Heart left ventricle (tissue), 16 donors: ENCODE results near the gene KRIT1. TPM values are rescaled to one million over a fixed set of nuclear protein-coding genes. Genes with fewer than 3 reads are reported as not detected.
"Not testable (repeated sequence)": the region's sequence is repeated elsewhere in the genome, so short reads cannot be mapped to it uniquely, and the experiment has no call there.

ENCODE experiments used
- ATAC-seq, 4 donors: fragments of 200-7000 bp; cut with Tn5 transposase; one replicate each; pipeline ENCODE4 v1.9.1; 2020 to 2022; ENCODE audit warnings: moderate library complexity in 4 of 4, mild to moderate bottlenecking in 3 of 4, moderate number of reproducible peaks in 1 of 4
- DNase-seq, 5 donors: peaks; one replicate each; pipeline ENCODE4 v3.0.0-alpha.2; 2020
- H3K27ac ChIP-seq, 12 donors: fragments of 200-600 bp; sonication (generic) in 4 of 12; one replicate each; pipeline versions ENCODE4 v1.5.0 to v1.8.0; 2016 to 2022; ENCODE audit warnings: mild to moderate bottlenecking in 2 of 12
- H3K27me3 ChIP-seq, 9 donors: fragments of 200-600 bp; sonication (generic) in 2 of 9; one replicate each; pipeline versions ENCODE4 v1.5.1 to v1.8.0; 2016 to 2022; ENCODE audit warnings: mild to moderate bottlenecking in 3 of 9
- H3K36me3 ChIP-seq, 9 donors: fragments of 200-600 bp; sonication (generic) in 2 of 9; one replicate each; pipeline versions ENCODE4 v1.5.0 to v1.8.0; 2018 to 2022; ENCODE audit warnings: mild to moderate bottlenecking in 2 of 9
- H3K4me1 ChIP-seq, 12 donors: fragments of 200-600 bp; sonication (generic) in 4 of 12; one replicate each; pipeline versions ENCODE4 v1.5.0 to v1.8.0; 2016 to 2022; ENCODE audit warnings: mild to moderate bottlenecking in 3 of 12
- H3K4me3 ChIP-seq, 12 donors: fragments of 200-600 bp; sonication (generic) in 4 of 12; one replicate each; pipeline versions ENCODE4 v1.5.0 to v1.8.0; 2017 to 2022; ENCODE audit warnings: mild to moderate bottlenecking in 9 of 12, moderate library complexity in 4 of 12
- H3K9me3 ChIP-seq, 12 donors: fragments of 200-600 bp; sonication (generic) in 4 of 12; one replicate each; pipeline versions ENCODE4 v1.5.0 to v1.8.0; 2016 to 2022; ENCODE audit warnings: mild to moderate bottlenecking in 1 of 12
- CTCF ChIP-seq, 12 donors: fragments of 200-600 bp; sonication (generic) in 4 of 12; IDR thresholded peaks; one replicate each; pipeline versions ENCODE4 v1.5.0 to v1.8.0; 2018 to 2022; ENCODE audit warnings: antibody characterized with exemption in 12 of 12, mild to moderate bottlenecking in 5 of 12
- POLR2A ChIP-seq, 2 donors: fragments of 450-650 bp; IDR thresholded peaks; one replicate each; pipeline ENCODE4 v1.6.1; 2017; ENCODE audit warnings: antibody characterized with exemption in 2 of 2, mild to moderate bottlenecking in 2 of 2, moderate library complexity in 2 of 2
- WGBS, 4 donors: extraction: QIAGEN DNeasy Blood & Tissue Kit in 2 of 4; methylation state at CpG; one replicate each; pipeline versions ENCODE4 v1.1.5 to v1.1.7; 2013 to 2018; 5-methylcytosine and 5-hydroxymethylcytosine counted together
- intact Hi-C, 10 donors: fragments of 100-400 bp; cut with DNase I; formaldehyde crosslinking; loops; one replicate each; pipeline versions ENCODE4 v1.11.1 to v1.14.2; 2022
- polyA plus RNA-seq, 2 donors: library from polyadenylated mRNA; stranded (reverse); fragments of 200-250 nt; gene quantifications; one replicate each; pipeline ENCODE4 v1.2.3, GENCODE V29; 2013
- total RNA-seq, 9 donors: library from RNA; depleted of rRNA in 2 of 9; stranded (reverse); fragments of >200 nt in 2 of 9; fragmentation: NEBNext Ultra II Directional in 3 of 9; extraction: Animal tissue kit (Norgen Biotek cat#: 25700) in 3 of 9; gene quantifications; one replicate each; pipeline versions ENCODE4 v1.1.0 to v1.2.4, GENCODE V29; 2016 to 2023
- donor health status: ischemic (EF 13 %, LVEDD 7.1; RV severe dilation, severe dysfunction).
- donor health status: healthy with polysubstance abuse.
- donor health status: DM: no; HTN: yes; CAD: no.
- donor health status: DM: no; HTN: no; CAD: no.
- donor health status: ischemic (EF 25% LVEDD 6.9; RV normal size, moderate dysfunction).
- donor health status: ischemic (EF 25% LVEDD 5.7; RV mildly dilated, moderate dysfunction).
- donor health status: healthy.
- donor health status: DM: yes; HTN: yes; CAD: no.
- donor health status: ischemic (EF 35%, LVEDD 5.7; RV mildly dilated, moderate dysfunction).
- donor health status: nonischemic (EF 11% LVEDD 7.7; RV severe dilation, severe dysfunction).
- donor health status: DM: yes; HTN: yes; CAD: no.
- donor health status: PGD.
- donor health status: ischemic (EF 29% LVEDD 5.4; RV normal size, mild dysfunction).
- donor health status: nonischemic (EF 23%, LVEDD 6.1; RV moderate dilation, normal function).

KRIT1 gene
- total and polyA plus RNA-seq, 11 donors = 13.0 to 45.0 (median 28.9) TPM

GRCh38 chr7:92259062-92259461 lies 13.3 kb upstream of the KRIT1 start:
- Histone ChIP-seq H3K27me3 (no peaks in the 10 kb centered on the region), H3K4me3 (no peak overlapping the region), H3K27ac (no peak overlapping the region), H3K9me3 (peaks cover 0 to 10% (median 0%) of the 10 kb centered on the region in 12 donors), H3K4me1 (peaks cover 0 to 27% (median 5%) of the 10 kb centered on the region in 12 donors), H3K36me3 (no peaks in the 10 kb centered on the region)
- DNase-seq (no peak), ATAC-seq (peak; percentile 64 to 79 (median 76))
- no peak for TF ChIP-seq CTCF (IDR thresholded peaks at IDR 0.05)
- no peak for TF ChIP-seq POLR2A (IDR thresholded peaks at IDR 0.05)
- intact Hi-C loops = no loop called here
- 45 to 59% (median 58%) methylated on average over 4 of the region's 4 CpGs for WGBS, 4 donors

GRCh38 chr7:92255308-92255707 lies 9.6 kb upstream of the KRIT1 start:
- no peak overlapping the region for H3K4me3 ChIP-seq
- peaks cover 0 to 59% (median 7%) of the 10 kb centered on the region in 12 donors for H3K4me1 ChIP-seq
- intact Hi-C loops = no loop called here

GRCh38 chr7:92254800-92255199 lies 9.1 kb upstream of the KRIT1 start:
- H3K4me3 ChIP-seq, H3K27me3 ChIP-seq, H3K36me3 ChIP-seq, DNase-seq, ATAC-seq, H3K9me3 ChIP-seq, intact Hi-C loops: not testable (repeated sequence)
- H3K4me1 ChIP-seq = peaks cover 0 to 59% (median 5%) of the 10 kb centered on the region in 12 donors
- peak overlapping the region in 1 of 12 donors; percentile 2 for H3K27ac ChIP-seq
- 80 to 96% (median 92%) methylated on average over 1 of the region's 1 CpG for WGBS, 4 donors

More at GRCh38 chr7:92255308-92255707, 9.6 kb upstream of the KRIT1 start:
- no peaks in the 10 kb centered on the region for H3K9me3 ChIP-seq
- H3K27ac ChIP-seq = peak overlapping the region in 1 of 12 donors; percentile 2
- TF ChIP-seq POLR2A (IDR thresholded peaks at IDR 0.05) (no peak), CTCF (IDR thresholded peaks at IDR 0.05) (no peak)
- no peaks in the 10 kb centered on the region for H3K27me3 ChIP-seq
- ATAC-seq (peak in 3 of 4 donors; percentile 46 to 65 (median 55)), DNase-seq (no peak)
- no peaks in the 10 kb centered on the region for H3K36me3 ChIP-seq
- 65 to 76% (median 74%) methylated on average over 4 of the region's 4 CpGs for WGBS, 4 donors

- Histone ChIP-seq H3K9me3 (no peaks in the 10 kb centered on the region), H3K4me3 (no peak overlapping the region), H3K4me1 (peaks cover 0 to 49% (median 4%) of the 10 kb centered on the region in 12 donors), H3K27me3 (no peaks in the 10 kb centered on the region), H3K27ac (no peak overlapping the region), H3K36me3 (no peaks in the 10 kb centered on the region)
- ATAC-seq (no peak), DNase-seq (no peak)
- intact Hi-C loops = no loop called here
- no peak for TF ChIP-seq POLR2A (IDR thresholded peaks at IDR 0.05)
- WGBS, 4 donors = 89 to 96% (median 93%) methylated on average over 1 of the region's 1 CpG
Observed at GRCh38 chr7:92253251-92253650, 7.5 kb upstream of the KRIT1 start.

- no peak for TF ChIP-seq CTCF (IDR thresholded peaks at IDR 0.05)
- no peak for TF ChIP-seq POLR2A (IDR thresholded peaks at IDR 0.05)
- WGBS, 4 donors = 88 to 97% (median 94%) methylated on average over 1 of the region's 1 CpG
- no peaks in the 10 kb centered on the region for H3K36me3 ChIP-seq
- no peak overlapping the region for H3K4me3 ChIP-seq
- peaks cover 0 to 66% (median 17%) of the 10 kb centered on the region in 12 donors for H3K4me1 ChIP-seq
- intact Hi-C loops = no loop called here
- ATAC-seq (no peak), DNase-seq (no peak)
- H3K27me3 ChIP-seq = no peaks in the 10 kb centered on the region
- no peak overlapping the region for H3K27ac ChIP-seq
- H3K9me3 ChIP-seq = no peaks in the 10 kb centered on the region
Observed at GRCh38 chr7:92251181-92251580, 5.5 kb upstream of the KRIT1 start.
